HG03354 (cell line): ENCODE measurements around the gene PRR33.
"Not testable (repeated sequence)": the region's sequence is repeated elsewhere in the genome, so short reads cannot be mapped to it uniquely, and the experiment has no call there.

Source experiments
- ATAC-seq: cut with Tn5 transposase; IDR thresholded peaks from one replicate; pipeline ENCODE4 v1.9.1; 2021; ENCODE audit warnings: mild to moderate bottlenecking; ENCODE audit not compliant: unreplicated experiment, poor library complexity, severe bottlenecking

PRR33 gene

DNA sequence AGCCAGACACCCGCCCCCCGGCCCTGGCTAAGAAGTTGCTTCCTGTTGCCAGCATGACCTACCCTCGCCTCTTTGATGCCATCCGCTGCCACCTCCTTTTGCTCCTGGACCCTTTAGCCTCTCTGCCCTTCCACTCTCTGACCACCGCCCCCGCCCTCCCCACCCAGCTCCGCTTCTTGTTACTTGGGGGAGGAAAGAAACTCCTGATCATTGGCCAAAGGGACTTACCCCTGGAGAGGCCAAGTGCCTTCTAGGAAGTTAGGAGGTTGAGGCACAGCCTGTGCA is at the start of gene PRR33:
Gene PRR33 (minus strand): TSS at position 65 of the 285 bp plus-strand sequence. CDS start 1,311 bp downstream, outside the sequence.
- ATAC-seq = no peak

DNA sequence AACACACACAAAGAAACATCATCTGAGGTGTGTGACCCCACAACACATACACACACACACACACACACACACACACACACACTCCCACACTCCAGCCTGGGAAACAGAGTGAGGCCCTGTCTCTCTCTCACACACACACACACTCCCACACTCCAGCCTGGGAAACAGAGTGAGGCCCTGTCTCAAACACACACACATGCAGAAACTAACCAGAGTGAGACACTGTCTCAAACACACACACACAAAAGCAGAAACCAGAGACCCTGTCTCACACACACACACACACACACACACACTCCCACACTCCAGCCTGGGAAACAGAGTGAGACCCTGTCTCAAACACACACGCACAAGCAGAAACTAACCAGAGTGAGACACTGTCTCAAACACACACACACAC is 48.1 kb upstream of the PRR33 start:
- not testable (repeated sequence) for ATAC-seq

DNA sequence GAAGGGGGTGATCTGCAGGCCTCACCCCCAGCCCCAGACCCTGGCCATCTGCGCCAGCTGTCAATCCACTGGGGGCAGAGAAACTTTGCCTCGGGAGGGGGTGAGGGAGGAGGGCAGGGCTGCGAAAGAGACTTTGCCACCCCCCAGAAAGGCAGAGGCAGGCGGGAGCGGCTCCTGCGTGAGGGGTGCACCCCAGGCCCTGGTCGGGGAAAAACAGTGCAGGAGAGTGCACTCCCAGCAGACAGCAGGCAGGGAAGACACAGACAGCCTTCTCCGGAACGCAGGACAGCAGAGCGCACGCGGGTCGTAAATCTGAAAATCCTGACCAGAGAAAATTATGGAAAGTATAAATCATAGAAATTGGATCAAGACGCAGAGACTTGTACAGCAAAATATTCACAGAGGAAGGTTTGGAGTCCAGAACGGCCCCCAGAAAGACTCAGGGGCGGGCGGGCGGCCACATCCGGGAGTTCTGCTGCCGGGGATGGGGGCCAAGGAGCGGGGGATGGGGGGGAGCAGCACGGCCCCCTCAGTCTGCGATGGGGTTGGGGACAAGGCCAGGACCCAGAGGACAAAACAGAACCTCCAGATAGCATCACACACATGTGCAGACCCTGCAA is 47.4 kb upstream of the PRR33 start:
- ATAC-seq = no peak

DNA sequence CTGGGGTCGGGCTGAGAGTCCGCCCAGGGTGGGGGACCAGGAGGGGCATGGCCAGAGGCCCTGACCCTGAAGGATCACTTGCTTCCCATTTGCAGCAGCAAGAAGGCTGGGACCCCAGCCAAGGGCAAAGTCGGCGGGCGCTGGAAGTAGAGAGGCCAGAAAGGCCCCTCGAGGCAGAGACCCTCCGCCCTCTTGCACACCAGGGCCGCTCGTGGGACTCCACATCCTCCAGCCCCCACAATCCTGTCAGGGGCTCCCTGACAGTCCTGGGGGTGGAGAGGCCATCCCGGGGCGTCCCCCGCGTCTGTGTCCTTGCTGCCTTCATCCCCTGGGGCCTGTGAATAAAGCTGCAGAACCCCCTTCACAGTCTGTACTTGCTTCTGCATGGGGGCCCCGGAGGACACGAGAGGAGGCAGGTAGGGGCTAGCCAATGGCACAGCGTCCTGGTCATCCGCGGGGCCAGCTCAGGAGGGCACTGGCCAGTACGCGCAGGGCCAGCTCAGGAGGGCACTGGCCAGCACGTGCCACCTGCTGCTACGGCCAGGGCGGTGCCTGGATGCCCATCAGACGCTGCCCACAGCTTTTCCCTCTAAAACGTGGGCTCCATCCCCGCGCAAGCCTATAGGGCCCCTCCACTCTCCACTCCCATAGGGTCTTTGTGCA is 46.8 kb upstream of the PRR33 start:
- no peak for ATAC-seq

DNA sequence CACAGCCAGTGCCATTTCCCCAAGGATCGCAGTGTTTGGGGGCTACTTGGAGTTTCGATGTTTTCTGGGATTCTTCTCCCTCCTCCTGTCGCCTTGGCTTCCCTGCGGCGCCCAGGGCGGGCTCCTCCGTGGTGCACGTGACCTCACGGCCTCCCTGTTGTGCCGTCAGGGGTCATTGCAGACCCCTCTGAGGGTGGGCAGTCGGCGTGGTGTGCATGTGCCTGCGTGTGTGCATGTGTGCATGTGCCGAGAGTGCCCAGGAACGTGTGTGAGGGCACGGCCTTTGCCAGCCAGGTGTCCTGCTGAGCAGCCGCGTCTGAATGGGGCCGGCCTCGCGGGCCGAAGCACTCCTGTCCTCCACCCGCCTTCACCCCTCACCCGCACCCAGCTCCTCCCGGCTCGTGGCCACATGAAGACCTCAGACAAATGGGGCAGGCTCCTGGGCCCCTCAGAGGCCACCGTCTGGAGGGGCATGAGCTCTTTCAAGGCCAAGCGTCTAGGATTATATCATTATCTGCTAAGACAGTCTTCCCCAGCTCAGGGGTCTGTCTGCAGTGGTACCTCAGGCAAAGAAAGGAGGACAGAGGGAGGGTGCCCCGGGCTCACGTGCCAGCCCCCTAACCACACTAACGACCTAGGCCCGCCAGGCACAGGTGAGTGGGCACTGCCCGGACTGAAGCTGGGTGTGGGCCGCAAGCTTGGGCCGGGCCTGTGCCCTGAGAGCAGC is 46.1 kb upstream of the PRR33 start:
- ATAC-seq = no peak

DNA sequence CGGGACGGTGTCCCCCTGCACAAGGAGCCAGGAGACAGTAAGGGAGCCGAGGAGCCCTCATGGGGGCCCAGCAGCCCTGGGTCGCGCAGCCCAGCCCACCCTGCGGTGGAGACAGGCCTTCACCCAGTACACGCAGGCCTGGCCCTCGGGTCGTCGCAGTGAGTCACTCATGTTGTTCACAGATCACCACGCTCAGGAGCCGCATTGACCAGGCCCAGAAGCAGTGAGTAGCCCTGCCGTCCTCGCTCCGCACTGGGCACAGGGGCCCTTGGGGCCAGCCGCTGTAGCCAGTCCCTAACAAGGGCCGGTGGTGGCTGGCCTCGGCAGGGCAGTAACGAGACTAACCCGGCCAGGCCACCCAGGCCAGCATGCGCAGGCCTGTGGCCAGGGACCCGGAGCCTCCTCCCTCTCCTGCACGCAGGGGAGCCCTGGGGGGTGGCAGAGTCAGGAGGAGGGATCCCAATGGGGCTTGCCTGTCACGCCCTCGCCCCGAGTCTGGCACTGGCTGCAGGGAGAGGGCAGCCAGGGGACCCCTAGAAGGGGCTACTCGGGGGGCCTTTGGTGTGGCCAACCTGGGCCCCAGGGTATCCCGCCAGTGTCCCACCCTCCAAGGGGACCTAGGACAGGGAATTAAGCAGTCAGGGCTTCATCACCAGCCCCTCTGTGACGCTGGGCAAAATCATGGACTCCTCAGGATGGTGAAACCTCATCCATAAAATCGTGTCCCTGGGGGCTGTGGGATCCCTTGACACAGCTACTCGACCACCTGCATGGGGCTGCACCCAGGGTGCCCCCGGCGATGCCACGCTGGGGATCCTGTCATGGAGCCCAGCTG is 45.3 kb upstream of the PRR33 start:
- no peak for ATAC-seq

DNA sequence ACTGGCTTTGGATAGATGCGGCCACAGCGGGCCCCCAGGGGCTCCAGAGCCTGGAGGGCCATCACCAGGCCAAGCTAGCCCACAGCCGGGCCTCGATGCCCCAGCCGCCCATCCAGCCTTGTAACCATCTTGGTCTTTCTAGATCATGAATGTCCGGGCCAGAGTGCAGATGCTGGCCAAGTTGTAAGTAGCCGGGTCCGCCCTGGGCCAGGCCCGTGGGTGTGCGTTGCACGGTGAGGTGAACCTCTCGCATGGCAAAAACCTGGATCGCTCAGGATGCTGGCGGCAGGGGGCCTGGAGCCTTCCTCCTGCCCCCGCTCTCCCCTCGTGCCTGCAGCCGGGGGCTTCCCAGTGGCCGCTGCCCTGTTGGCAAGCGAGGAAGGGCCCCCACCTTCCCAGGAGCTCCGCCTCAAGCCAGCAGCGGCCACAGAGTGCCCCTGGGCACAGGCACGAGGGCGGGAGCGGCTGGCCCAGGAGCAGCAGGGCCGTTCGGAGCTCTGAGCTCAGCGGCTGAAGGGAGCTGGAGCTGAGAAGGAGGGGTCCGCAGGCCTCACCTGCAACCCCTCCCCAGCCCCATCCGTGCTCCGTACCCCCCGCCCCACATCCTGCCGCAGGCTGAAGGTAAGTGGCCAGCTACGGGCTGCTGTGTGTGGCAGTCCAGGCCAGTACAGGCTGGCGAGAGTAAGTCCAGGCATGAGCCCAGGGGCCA is 44.5 kb upstream of the PRR33 start:
- ATAC-seq = no peak

DNA sequence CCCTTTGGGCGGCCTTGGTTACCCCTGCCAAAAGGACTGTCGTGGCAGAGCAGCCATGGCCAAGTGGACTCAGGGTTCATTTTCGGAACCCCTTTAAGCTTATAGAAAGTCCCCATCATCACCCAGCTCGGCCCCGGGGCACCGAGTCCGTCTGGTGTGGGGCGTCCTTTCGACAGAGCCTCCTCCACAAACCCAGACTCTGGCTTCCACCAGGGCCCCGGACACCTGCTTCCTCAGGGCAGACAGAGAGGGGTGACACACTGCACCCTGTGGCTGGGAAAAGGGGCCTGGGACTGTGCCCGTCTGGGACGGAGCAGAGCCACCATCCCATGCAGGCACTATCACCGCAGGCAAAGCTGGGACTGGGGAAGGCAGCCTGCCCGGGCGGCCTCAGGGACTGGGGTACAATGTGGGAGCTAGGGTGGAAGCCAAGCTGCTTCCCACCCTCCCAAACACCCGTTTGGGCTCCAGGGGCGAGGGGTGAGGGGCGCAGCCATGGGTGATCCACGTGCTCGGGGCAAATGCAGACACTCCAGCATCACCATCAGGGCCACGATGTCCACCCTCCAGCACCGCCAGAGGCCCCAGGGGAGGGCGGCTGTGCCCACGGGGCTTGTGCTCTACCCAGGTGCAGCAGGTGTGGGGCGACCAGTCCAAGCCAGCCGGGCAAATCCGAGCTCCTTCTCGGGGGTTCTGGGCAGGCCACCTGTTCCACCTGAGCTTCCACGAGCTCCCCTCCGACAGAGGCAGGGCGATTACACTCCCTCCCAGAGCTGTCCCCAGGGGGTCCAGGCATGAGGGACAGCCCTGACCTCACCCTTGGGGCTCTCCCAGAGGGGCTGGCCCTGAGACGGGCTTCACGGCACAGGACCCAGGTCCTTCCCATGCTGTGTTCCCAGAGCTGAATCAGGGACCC is 43.7 kb upstream of the PRR33 start:
- ATAC-seq = no peak

DNA sequence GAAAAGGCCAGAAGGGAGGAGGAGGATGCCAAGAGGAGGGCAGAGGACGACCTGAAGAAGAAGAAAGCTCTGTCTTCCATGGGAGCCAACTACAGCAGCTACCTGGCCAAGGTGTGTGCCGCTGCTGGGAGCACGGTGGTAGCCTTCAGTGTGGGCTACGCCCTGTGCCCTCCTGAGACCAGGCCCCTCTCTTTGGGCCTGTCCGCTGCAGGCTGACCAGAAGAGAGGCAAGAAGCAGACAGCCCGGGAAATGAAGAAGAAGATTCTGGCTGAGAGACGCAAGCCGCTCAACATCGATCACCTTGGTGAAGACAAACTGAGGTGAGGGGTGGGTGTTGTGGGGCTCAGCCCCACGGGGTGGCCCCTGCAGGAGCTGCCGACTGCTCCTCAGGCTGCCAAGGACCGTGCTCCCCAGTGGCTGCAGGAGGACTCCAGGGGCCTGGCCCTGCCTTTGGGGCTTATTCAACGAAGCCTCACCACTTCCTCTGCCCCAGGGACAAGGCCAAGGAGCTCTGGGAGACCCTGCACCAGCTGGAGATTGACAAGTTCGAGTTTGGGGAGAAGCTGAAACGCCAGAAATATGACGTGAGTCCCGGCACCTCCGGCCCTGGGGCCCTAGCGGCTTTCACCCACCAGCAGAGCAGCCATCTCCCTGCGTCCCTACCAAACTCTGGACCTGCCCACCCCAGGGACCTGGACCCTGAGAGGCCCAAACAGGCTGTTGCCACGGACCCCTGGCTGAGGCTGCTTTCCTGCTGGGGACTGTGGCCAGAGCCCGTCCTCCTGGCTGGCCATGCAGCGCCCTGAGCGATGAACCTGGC is 42.9 kb upstream of the PRR33 start:
- ATAC-seq = no peak

DNA sequence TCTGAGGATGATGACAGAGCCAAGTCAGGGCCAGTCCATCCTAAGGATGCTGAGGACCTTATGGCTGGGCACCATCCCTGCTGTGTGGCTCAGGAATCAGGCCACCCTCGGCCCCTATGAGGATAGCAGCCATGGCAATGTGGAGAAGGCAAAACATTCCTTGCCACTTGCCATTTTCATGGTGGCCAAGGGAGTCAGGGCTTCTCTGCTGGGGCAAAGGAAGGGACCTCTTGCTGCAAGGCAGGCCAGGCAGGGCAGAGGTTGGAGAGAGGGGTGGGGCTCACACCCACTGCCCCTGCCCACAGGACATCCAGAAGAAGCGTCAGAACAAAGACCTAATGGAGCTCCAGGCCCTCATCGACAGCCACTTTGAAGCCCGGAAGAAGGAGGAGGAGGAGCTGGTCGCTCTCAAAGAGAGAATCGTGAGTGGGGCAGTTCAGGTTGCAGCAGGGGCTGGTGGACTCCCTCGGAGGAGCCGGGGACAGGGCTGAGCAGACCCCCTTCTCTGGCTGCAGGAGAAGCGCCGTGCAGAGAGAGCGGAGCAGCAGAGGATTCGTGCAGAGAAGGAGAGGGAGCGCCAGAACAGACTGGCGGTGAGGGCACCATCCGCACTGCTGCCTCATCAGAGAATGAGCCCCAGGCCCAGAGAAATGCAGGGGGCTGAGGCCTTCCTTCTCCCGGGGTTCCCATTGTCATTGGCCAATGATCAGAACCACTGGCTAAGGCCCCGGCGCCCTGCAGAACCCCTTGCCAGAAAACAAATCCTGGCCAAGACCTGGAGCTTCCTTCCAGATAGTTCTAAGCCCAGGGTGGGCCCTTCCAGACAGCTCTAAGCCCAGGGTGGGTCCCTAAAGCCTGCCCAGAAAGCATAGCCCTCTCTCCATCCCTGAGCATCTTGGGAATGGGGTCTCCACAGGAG is 42.0 kb upstream of the PRR33 start:
- ATAC-seq = no peak

DNA sequence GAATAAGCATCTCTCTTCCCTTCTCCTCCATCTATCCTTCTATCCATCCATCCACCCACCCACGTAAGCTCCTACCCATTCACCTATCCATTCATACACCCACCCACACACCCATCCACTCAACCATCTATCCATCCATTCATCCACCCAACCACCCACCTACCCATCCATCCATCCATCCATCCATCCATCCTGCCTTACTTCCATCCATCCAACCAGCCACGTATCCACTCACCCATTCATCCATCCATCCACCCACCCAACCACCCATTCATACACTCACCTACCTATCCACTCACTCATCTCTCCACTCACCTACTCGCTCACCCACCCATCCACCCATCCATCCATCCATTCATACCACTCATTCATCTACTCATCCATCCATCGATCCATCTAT is 41.0 kb upstream of the PRR33 start:
- no peak for ATAC-seq

DNA sequence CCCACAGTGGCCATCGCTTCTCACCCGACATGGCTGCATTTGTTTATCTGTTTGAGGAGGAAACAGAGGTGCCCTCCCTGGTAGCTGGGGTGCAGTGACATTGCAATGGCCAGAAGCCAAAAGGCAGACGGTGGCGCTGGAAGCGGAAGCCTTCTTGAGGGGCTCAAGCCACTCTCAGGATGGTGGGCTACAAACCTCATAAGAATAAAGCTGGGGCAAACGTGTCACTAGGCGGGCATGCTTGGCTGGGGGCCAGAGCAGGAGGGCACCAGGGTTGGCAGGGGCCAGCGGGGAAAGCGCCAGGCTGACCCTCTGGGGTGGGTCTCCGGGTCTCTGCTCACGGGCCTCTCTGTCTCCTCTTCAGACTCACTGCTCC is 40.4 kb upstream of the PRR33 start:
- ATAC-seq = no peak

DNA sequence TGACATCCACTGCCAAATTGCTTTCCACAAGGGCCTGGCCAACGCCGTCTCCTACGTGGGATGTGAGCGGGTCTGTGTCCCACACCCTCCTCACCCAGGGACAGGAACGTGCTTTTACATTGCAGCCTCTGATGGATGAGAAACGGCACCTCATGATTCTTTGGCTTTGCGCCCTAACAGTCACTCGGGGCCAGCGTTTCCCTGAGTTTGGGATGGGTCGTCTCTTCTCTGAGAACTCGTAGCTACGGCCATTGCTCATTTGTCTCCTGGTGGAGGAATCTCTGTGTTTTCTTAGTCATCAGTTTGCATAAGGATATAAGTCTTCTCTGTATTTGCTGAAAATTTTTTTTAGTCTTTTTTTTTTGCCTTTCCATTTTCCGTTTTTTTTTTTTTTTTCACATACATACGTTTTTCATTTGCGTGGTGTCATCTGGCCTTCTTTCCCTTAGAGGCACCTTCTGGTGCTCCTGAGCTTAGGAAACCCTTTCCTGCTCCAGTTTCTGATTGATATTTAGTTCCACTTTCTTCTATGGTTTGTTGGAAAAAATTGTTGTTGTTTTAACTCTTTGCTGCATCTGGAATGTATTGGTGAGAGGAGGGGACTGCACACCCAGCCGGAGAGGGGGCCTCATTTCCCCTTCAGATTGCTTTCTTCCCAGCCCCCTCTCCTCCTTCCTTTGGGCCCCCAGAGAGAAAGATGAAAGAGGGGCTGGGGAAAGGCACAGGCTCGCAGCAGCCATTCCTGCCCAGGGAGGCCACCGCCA is 39.8 kb upstream of the PRR33 start:
- ATAC-seq = no peak

DNA sequence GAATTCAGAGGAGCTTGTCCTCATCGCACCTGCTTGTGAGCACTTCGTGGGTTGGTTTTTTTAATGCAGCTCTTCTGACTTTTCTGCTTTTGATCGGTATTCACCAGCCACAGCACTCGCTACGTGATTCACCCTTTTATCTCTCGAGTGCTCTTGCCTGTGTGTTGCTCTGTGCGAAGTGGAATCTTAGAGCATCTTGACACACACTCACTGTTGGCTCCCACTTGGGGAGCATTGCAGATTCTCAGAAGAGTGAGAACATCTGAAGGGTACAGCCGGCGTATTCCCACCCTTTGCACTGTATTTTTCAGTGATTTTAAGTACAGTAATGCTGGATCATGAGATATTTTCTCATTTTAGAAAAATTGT is 38.8 kb upstream of the PRR33 start:
- ATAC-seq = no peak

DNA sequence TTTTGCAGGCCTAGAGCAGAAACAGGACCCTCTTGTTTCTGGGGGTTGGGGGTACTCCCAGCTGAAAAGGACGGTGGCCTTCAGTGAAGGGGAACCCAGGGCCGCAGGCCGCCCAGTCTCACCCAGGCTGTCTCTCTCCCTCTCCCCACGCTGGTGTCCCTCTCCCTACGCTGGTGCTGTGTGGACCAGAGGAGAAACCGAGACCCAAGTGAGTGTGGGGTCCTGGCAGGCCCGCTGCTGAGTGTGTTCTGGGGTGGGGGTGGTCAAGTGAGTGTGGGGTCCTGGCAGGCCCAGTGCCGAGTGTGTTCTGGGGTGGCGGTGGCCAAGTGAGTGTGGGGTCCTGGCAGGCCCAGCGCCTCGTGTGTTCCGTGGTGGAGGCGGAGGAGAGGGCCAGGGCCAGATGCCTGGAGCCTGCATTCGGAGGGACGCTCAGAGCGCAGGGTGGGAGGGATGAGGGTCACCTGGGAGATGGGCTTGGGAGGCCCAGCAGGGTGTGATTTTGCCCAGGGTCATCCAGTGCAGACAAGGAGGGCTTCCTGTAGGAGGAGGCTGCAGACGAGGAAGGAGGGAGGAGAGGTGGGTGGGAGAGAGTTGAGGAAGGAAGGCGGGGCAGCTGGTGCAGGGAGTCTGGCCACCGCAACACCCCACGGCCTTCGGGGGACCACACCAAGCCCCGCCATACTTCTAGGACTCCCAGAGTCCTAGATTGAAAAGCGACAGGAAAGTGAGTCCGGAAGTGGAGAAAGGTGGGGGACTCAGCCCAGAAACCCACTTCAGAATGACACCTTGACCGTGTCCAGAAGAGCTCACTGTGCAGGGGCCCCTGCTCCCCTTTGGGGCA is 38.1 kb upstream of the PRR33 start:
- no peak for ATAC-seq
